Type B pancreatic cell (in vitro differentiated cells): Measurements from ENCODE around the gene PEX14. TPM values are rescaled to one million over a fixed set of nuclear protein-coding genes. Genes with fewer than 3 reads are reported as not detected.

Experiments
- DNase-seq: peaks from one replicate; pipeline ENCODE4 v3.0.0; 2021; ENCODE audit warnings: mixed read lengths; ENCODE audit not compliant: unreplicated experiment; ENCODE audit errors: extremely low spot score
- H3K27ac Mint-ChIP-seq: 2 replicates; pipeline ENCODE4 v1.8.0; 2021; ENCODE audit warnings: mild to moderate bottlenecking, mixed read lengths
- H3K27me3 Mint-ChIP-seq: 2 replicates; pipeline ENCODE4 v1.8.0; 2021; ENCODE audit warnings: mixed read lengths
- H3K36me3 Mint-ChIP-seq: 2 replicates; pipeline ENCODE4 v1.8.0; 2021; ENCODE audit warnings: mixed read lengths
- H3K4me1 Mint-ChIP-seq: one replicate; pipeline ENCODE4 v1.8.0; 2021; ENCODE audit warnings: mixed read lengths; ENCODE audit not compliant: unreplicated experiment
- H3K4me3 Mint-ChIP-seq: 2 replicates; pipeline ENCODE4 v1.8.0; 2021; ENCODE audit warnings: mild to moderate bottlenecking, mixed read lengths
- H3K9me3 Mint-ChIP-seq: 2 replicates; pipeline ENCODE4 v1.8.0; 2021; ENCODE audit warnings: mixed read lengths
- CTCF ChIP-seq: fragments of 200-600 bp; sonication (generic); conservative IDR thresholded peaks from 2 replicates; pipeline ENCODE4 v1.5.0; 2021; ENCODE audit warnings: antibody characterized with exemption, mild to moderate bottlenecking
- total RNA-seq: library from RNA; stranded (reverse); gene quantifications from 2 replicates; pipeline ENCODE4 v1.2.1, GENCODE V29; 2021; ENCODE audit warnings: low replicate concordance

The PEX14 gene
- total RNA-seq, 1 donor from 2014 or later, result 22.5 TPM

GRCh38 chr1:10669570-10669969 lies 194.8 kb downstream of the PEX14 start:
- Mint-ChIP-seq H3K4me1 (peaks cover 34% of the 10 kb centered on the region), H3K36me3 (no peaks in the 10 kb centered on the region), H3K27ac (no peak overlapping the region), H3K27me3 (peaks cover 3% of the 10 kb centered on the region), H3K4me3 (no peak overlapping the region), H3K9me3 (no peaks in the 10 kb centered on the region)
- DNase-seq, result no peak
- TF ChIP-seq CTCF, result no peak

- H3K27me3 Mint-ChIP-seq, result peaks cover 3% of the 10 kb centered on the region
- no peaks in the 10 kb centered on the region for H3K9me3 Mint-ChIP-seq
- DNase-seq, result no peak
- no peaks in the 10 kb centered on the region for H3K36me3 Mint-ChIP-seq
- no peak overlapping the region for H3K4me3 Mint-ChIP-seq
- H3K27ac Mint-ChIP-seq, result no peak overlapping the region
- no peak for TF ChIP-seq CTCF
- H3K4me1 Mint-ChIP-seq, result peaks cover 38% of the 10 kb centered on the region
Observed at GRCh38 chr1:10670190-10670589, 195.4 kb downstream of the PEX14 start.

GRCh38 chr1:10671090-10671489 lies 196.3 kb downstream of the PEX14 start:
- Mint-ChIP-seq H3K27ac (peak overlapping the region; percentile 69), H3K36me3 (no peaks in the 10 kb centered on the region), H3K27me3 (peaks cover 3% of the 10 kb centered on the region), H3K9me3 (no peaks in the 10 kb centered on the region), H3K4me1 (peaks cover 38% of the 10 kb centered on the region), H3K4me3 (peak overlapping the region; percentile 68)
- no peak for TF ChIP-seq CTCF
- DNase-seq, result no peak

DNA sequence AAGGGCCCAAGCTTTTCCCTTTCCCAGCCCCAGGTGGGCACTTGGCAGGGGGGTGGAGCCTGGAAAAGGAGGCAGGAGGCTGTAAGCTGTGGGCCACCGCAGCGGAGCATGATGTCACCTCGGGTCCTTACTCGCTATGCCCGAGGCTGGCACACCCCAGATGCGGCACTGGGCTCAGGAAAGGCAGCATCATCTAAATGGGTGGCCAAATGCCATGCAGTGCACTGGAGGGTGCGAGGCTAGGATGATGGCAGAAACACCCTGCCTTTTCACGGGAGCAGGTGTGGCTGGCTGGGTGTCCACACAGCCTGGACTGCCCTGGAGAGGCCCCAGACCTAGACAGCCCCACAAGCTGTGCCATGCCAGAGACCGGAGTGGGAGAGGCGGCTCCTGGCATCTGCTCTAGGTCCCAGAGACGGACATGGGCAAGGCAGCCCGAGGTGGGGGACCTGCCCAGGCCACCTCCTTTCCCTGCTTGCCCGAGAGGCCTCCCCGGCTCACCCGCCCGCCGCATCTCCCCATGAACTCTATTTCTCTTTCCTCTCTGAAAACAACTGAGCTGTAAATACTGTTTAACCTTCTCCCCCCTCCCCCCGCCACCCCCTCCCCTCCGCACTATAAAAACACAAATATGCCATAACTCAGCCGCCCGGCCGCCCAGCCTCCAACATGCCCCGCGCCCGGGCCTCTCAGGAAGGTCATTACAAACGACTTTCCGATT lies 197.0 kb downstream of the PEX14 start:
- Mint-ChIP-seq H3K4me3 (peak overlapping the region; percentile 65), H3K9me3 (no peaks in the 10 kb centered on the region), H3K4me1 (peaks cover 43% of the 10 kb centered on the region), H3K36me3 (no peaks in the 10 kb centered on the region), H3K27me3 (peaks cover 3% of the 10 kb centered on the region), H3K27ac (no peak overlapping the region)
- no peak for TF ChIP-seq CTCF
- DNase-seq, result no peak

GRCh38 chr1:10672343-10673050 lies 197.7 kb downstream of the PEX14 start:
- no peak for DNase-seq
- H3K27me3 Mint-ChIP-seq, result peaks cover 3% of the 10 kb centered on the region
- H3K27ac Mint-ChIP-seq, result peak overlapping the region; percentile 53
- no peak for TF ChIP-seq CTCF
- no peaks in the 10 kb centered on the region for H3K36me3 Mint-ChIP-seq
- H3K4me3 Mint-ChIP-seq, result peak overlapping the region; percentile 65
- no peaks in the 10 kb centered on the region for H3K9me3 Mint-ChIP-seq
- peaks cover 45% of the 10 kb centered on the region for H3K4me1 Mint-ChIP-seq
